ENCODE data around the gene DUSP14. TPM values are rescaled to one million over a fixed set of nuclear protein-coding genes. Genes with fewer than 3 reads are reported as not detected.
"Not testable (repeated sequence)": the region's sequence is repeated elsewhere in the genome, so short reads cannot be mapped to it uniquely, and the experiment has no call there.

The DUSP14 gene
- total RNA-seq, 2 experiments from 2014 or later, result 14.6 to 16.3 TPM

DNA sequence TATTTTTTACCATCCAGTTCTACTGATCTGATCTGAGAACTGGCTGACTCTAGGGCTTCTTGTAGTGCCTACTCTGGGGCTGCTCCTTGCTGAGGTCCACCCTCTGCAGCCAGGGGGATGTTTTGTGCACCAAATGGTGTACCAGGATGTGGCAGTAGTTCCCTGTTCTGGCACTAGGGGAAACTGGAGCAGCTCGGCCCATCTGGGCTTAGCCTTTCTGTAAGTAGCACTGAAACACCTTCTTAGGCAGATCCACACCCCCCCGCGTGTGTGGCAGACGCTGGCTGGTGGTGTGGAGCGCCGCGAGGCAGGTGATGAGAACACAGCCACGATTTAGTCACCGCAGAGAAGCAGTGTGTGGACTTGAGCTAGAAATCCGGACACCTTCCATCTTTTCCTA, 17.0 kb downstream of the DUSP14 start:
- no peak overlapping the region for H3K27ac Mint-ChIP-seq
- POLR2A ChIA-PET, result no interaction called here
- no peak overlapping the region for H3K4me3 Mint-ChIP-seq
- CTCF ChIA-PET, result interaction anchor here (0.6 to 0.7 kb wide), 2 partner anchors 13 to 87 kb away, joined by 6 to 7 read pairs; no protein-coding TSS in a partner anchor
- H3K9me3 Mint-ChIP-seq, result no peaks in the 10 kb centered on the region
- peaks cover 6% of the 10 kb centered on the region for H3K36me3 Mint-ChIP-seq (ENCODE audit: low read depth)
- H3K4me1 Mint-ChIP-seq, result peaks cover 13% of the 10 kb centered on the region
- DNase-seq, result peak; percentile 31
- H3K27me3 Mint-ChIP-seq, result no peaks in the 10 kb centered on the region

DNA sequence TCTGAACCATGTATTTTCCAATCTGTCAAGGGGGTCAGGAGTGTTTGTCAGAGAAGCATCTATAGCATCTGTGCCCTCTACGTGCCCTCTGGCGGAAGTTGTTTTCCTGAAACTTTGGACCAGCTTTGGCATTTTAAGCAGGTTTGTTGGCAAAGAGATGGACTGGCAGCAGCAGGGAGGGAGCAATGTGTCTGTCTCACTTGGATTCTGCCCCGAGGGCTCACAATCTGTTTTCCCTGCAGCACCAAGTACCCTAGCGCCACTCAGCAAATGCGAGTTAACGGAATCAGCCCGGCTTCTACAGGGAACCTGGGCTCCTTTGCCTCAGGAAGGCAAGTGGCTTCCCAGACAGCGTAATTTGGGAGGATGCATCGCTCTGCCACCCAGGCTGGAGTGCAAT, 17.4 kb downstream of the DUSP14 start:
- H3K27me3 Mint-ChIP-seq, result no peaks in the 10 kb centered on the region
- no peaks in the 10 kb centered on the region for H3K9me3 Mint-ChIP-seq
- no peak for DNase-seq
- POLR2A ChIA-PET, result no interaction called here
- peaks cover 13% of the 10 kb centered on the region for H3K4me1 Mint-ChIP-seq
- CTCF ChIA-PET, result interaction anchor here (0.6 to 0.7 kb wide), 2 partner anchors 13 to 87 kb away, joined by 6 to 7 read pairs; no protein-coding TSS in a partner anchor
- no peak overlapping the region for H3K27ac Mint-ChIP-seq
- H3K4me3 Mint-ChIP-seq, result no peak overlapping the region
- peaks cover 8% of the 10 kb centered on the region for H3K36me3 Mint-ChIP-seq (ENCODE audit: low read depth)

DNA sequence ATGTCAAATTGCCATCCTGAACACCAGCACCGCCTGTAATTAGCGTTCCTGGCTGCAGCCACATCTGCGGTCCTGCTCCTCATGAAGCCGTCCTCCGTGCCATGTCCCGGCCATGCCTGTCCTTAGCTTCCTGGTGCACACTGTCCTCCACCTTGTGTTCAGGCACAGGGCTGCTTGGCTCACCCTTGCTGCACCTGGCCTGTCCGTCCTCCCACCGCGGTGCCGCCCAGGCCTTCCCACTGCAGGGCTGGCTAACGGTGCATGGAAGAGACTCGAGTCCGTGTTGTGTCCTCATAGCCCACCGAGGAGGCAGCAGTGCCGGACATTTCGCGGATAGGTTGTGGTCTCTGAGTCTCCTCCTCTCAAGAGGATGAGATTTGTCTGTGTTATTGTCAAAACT, 20.4 kb downstream of the DUSP14 start:
- ChIA-PET CTCF (no interaction called here), POLR2A (no interaction called here)
- H3K4me3 Mint-ChIP-seq, result no peak overlapping the region
- H3K9me3 Mint-ChIP-seq, result no peaks in the 10 kb centered on the region
- H3K4me1 Mint-ChIP-seq, result peaks cover 12% of the 10 kb centered on the region
- peaks cover 25% of the 10 kb centered on the region for H3K36me3 Mint-ChIP-seq (ENCODE audit: low read depth)
- DNase-seq, result no peak
- no peaks in the 10 kb centered on the region for H3K27me3 Mint-ChIP-seq
- H3K27ac Mint-ChIP-seq, result no peak overlapping the region

DNA sequence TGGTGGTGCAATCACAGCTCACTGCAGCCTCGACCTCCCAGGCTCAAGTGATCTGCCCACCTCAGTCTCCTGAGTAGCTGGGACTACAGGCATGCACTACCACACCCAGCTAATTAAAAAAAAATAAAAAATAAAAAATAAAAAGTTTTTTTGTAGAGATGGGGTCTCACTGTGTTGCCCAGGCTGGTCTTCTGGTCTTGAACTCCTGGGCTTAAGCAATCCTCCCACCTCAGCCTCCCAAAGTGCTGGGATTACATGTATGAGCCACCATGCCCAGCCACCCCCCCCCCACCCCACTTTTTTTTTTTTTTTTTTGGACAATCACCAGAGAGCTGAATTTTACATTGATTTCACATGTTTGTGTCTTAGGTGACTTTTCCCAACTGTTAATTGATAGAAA, 22.0 kb downstream of the DUSP14 start:
- H3K27me3 Mint-ChIP-seq, DNase-seq, CTCF ChIA-PET, H3K9me3 Mint-ChIP-seq, H3K4me3 Mint-ChIP-seq, H3K4me1 Mint-ChIP-seq, H3K27ac Mint-ChIP-seq: not testable (repeated sequence)
- peaks cover 32% of the 10 kb centered on the region for H3K36me3 Mint-ChIP-seq (ENCODE audit: low read depth)
- POLR2A ChIA-PET, result interaction anchor here (1.0 to 1.7 kb wide), 2 partner anchors 8 to 9 kb away, joined by 3 to 4 read pairs; no protein-coding TSS in a partner anchor

DNA sequence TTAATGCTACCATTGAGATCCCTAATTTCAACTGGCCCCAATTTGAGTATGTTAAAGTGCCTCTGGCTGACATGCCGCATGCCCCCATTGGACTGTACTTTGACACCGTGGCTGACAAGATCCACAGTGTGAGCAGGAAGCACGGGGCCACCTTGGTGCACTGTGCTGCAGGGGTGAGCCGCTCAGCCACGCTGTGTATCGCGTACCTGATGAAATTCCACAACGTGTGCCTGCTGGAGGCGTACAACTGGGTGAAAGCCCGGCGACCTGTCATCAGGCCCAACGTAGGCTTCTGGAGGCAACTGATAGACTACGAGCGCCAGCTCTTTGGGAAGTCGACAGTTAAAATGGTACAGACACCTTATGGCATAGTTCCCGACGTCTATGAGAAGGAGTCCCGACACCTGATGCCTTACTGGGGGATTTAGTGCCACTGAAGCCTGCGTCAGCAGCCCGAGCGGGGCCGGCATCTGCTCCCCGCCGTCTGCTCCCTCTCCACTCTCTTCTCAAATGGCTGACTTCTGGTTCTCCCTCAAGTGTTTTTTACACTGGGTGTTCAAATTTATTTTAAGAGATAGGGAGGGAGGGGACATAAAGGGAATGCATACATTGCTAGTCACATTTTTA, 22.9 kb downstream of the DUSP14 start:
- peaks cover 38% of the 10 kb centered on the region for H3K36me3 Mint-ChIP-seq (ENCODE audit: low read depth)
- H3K9me3 Mint-ChIP-seq, result no peaks in the 10 kb centered on the region
- ChIA-PET POLR2A (no interaction called here), CTCF (interaction anchor here (1.3 kb wide), 1 partner anchor 139 kb away, joined by 3 read pairs; no protein-coding TSS in a partner anchor)
- H3K4me3 Mint-ChIP-seq, result no peak overlapping the region
- no peaks in the 10 kb centered on the region for H3K27me3 Mint-ChIP-seq
- H3K4me1 Mint-ChIP-seq, result peaks cover 5% of the 10 kb centered on the region
- no peak overlapping the region for H3K27ac Mint-ChIP-seq
- DNase-seq, result no peak

DNA sequence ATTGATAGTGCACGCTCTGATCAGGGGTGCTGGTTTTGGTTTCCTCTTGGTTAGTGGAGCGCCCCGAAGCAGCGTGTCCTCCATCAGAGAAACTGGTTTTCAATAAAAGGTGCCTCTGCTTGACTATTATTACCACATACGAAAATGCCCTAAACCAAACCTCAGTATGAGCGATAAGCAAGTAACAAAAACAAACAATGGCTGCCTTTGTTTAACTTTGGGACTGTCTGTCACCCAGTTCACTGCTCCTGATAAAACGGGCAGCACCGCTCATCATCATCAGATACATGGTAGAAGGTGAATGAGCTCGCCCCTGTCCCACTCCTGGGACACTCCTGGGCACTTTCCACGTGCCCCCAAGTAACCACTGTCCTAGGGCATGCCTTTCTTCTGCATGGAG, 24.0 kb downstream of the DUSP14 start:
- no peak overlapping the region for H3K27ac Mint-ChIP-seq
- ChIA-PET POLR2A (interaction anchor here (1.4 kb wide), 1 partner anchor 9 kb away, joined by 3 read pairs; no protein-coding TSS in a partner anchor), CTCF (interaction anchor here (1.3 kb wide), 1 partner anchor 141 kb away, joined by 3 read pairs; no protein-coding TSS in a partner anchor)
- no peaks in the 10 kb centered on the region for H3K27me3 Mint-ChIP-seq
- H3K36me3 Mint-ChIP-seq (ENCODE audit: low read depth), result peaks cover 50% of the 10 kb centered on the region
- no peak overlapping the region for H3K4me3 Mint-ChIP-seq
- peaks cover 5% of the 10 kb centered on the region for H3K4me1 Mint-ChIP-seq
- H3K9me3 Mint-ChIP-seq, result no peaks in the 10 kb centered on the region
- no peak for DNase-seq

DNA sequence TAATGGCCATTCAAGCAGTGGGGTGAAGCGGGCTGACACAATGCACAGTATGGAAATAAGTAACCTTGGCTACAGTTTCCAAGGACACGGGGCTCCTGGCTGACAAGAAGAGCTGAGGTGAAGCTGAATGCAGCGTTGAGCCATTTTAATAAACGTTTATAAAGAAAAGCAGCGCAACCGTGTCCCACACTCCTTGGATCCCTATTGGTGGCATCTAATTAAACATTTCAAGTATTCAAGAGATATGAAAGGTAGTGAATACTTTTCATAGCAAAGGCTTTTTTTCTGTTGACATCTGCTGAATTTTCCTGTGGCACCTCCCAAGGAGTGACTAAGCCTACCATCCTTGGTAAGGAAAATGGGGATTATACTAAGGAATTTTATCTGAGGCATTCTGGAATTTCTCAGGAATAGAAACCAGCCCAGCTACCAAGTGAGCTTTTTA, 26.5 kb downstream of the DUSP14 start:
- Mint-ChIP-seq H3K36me3 (ENCODE audit: low read depth) (peaks cover 65% of the 10 kb centered on the region), H3K27ac (no peak overlapping the region), H3K4me1 (peaks cover 16% of the 10 kb centered on the region), H3K4me3 (no peak overlapping the region), H3K9me3 (no peaks in the 10 kb centered on the region), H3K27me3 (no peaks in the 10 kb centered on the region)
- no peak for DNase-seq
- ChIA-PET CTCF (interaction anchor here (0.7 kb wide), 2 partner anchors 35 to 1042 kb away, joined by 3 to 4 read pairs; no protein-coding TSS in a partner anchor), POLR2A (no interaction called here)

DNA sequence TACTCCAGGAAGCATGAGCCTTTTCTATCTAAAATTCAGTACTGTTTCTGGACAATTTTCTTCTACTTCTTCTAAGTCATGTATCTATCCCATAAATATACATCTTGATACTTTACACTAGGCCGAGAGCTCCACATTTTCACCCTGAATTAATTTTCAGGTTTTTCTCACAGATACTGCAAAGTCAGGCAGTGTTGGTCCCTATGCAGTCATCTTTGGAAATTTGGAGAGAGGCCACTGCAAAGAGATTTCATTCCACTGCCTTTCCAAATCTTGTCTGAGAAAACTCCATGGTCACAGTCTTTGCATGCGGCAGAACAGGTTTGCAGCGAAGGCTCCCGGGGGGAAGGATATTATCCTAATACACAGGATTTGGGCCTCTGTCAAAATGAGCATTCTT, 28.2 kb downstream of the DUSP14 start:
- no peak overlapping the region for H3K27ac Mint-ChIP-seq
- H3K4me1 Mint-ChIP-seq, result peaks cover 16% of the 10 kb centered on the region
- no peaks in the 10 kb centered on the region for H3K9me3 Mint-ChIP-seq
- CTCF ChIA-PET, result interaction anchor here (1.0 kb wide), 1 partner anchor 9 kb away, joined by 3 read pairs; no protein-coding TSS in a partner anchor
- H3K36me3 Mint-ChIP-seq (ENCODE audit: low read depth), result peaks cover 68% of the 10 kb centered on the region
- no peak overlapping the region for H3K4me3 Mint-ChIP-seq
- POLR2A ChIA-PET, result no interaction called here
- no peaks in the 10 kb centered on the region for H3K27me3 Mint-ChIP-seq
- no peak for DNase-seq

DNA sequence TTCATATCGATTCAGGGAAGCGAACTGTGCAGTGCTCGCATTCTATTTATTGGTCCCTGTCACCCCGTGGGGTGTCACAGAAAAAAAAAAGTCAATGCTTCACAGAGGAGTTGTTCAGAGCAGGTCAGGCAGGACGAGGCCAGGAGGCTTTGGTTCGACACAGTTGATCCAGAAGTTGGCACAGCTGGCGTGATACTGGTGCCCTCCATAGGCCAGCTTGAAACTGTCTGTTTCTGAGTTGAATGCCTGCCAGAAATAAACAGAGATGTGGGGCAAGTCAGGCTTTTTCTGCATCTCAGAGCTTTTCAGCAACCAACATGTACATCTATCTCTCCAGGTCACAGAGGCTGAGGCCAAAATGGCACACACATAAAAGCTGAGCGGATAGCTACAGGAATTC, 29.1 kb downstream of the DUSP14 start:
- POLR2A ChIA-PET, result no interaction called here
- H3K27me3 Mint-ChIP-seq, result no peaks in the 10 kb centered on the region
- no peak overlapping the region for H3K4me3 Mint-ChIP-seq
- no peak for DNase-seq
- H3K27ac Mint-ChIP-seq, result no peak overlapping the region
- CTCF ChIA-PET, result interaction anchor here (1.6 kb wide), 1 partner anchor 9 kb away, joined by 4 read pairs; no protein-coding TSS in a partner anchor
- H3K36me3 Mint-ChIP-seq (ENCODE audit: low read depth), result peaks cover 69% of the 10 kb centered on the region
- H3K4me1 Mint-ChIP-seq, result peaks cover 20% of the 10 kb centered on the region
- no peaks in the 10 kb centered on the region for H3K9me3 Mint-ChIP-seq

DNA sequence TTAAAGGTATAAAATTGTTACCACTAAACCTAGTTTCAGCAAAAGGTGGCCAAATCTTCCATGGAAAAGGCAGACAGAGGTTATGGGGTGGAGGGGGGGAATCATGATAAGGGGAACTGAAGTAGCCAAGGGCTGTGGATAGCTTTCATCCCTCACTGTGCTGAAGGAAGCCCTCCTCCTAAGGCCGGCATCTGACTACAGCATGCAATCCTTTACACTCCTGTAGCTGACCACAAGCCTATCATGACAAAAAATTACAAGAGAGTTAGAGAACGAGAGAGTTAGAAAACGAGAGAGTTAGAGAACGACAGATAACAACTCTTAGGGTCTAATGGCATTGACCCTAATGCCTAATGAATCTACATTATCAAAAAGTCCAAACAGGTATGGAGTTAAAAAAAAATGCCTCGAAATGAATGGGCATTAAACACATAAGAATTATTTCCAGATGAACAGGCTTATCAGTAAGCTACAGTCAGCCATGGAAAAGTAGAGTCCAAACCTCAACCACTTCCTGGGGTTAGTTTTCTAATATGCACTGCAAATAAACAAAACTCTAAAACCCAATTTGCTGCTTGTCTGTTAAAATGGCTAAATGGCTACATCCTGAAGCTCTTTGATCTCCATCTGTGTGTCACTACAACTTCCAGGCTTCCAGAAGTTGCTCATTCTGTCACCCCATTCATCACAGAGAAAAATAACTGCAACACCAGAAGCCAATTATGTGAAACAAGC, 29.7 kb downstream of the DUSP14 start:
- Mint-ChIP-seq H3K9me3 (no peaks in the 10 kb centered on the region), H3K27me3 (no peaks in the 10 kb centered on the region), H3K4me1 (peaks cover 21% of the 10 kb centered on the region), H3K27ac (peak overlapping the region; percentile 9), H3K36me3 (ENCODE audit: low read depth) (peaks cover 72% of the 10 kb centered on the region), H3K4me3 (no peak overlapping the region)
- POLR2A ChIA-PET, result interaction anchor here (0.7 kb wide), 1 partner anchor 8 kb away, joined by 3 read pairs; no protein-coding TSS in a partner anchor
- CTCF ChIA-PET, result interaction anchor here (1.6 kb wide), 1 partner anchor 9 kb away, joined by 4 read pairs; no protein-coding TSS in a partner anchor
- DNase-seq, result no peak

DNA sequence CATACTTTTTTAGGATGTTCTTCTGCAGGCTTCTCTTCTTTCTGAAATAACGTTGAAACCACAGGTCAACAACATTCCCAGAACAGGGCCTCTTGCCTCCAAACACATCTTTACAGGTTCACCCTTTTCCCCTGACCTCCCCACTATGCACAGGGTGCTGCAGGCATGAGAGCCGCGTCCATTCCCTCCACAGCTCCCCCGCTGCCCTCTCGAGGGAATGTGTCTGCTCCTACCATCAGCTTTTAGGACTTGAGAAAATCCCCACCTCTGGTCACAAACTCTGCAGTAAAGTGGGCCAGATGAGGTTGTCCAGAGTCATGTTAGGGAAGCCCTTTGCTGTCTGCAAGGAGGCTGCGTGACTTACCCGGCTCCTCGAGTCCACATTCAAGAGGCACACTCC, 30.5 kb downstream of the DUSP14 start:
- ChIA-PET POLR2A (no interaction called here), CTCF (interaction anchor here (1.5 to 1.6 kb wide), 2 partner anchors 8 to 147 kb away, joined by 3 to 4 read pairs; no protein-coding TSS in a partner anchor)
- Mint-ChIP-seq H3K4me1 (peaks cover 21% of the 10 kb centered on the region), H3K4me3 (no peak overlapping the region), H3K27me3 (no peaks in the 10 kb centered on the region), H3K9me3 (no peaks in the 10 kb centered on the region), H3K36me3 (ENCODE audit: low read depth) (peaks cover 72% of the 10 kb centered on the region), H3K27ac (peak overlapping the region; percentile 52)
- DNase-seq, result no peak

DNA sequence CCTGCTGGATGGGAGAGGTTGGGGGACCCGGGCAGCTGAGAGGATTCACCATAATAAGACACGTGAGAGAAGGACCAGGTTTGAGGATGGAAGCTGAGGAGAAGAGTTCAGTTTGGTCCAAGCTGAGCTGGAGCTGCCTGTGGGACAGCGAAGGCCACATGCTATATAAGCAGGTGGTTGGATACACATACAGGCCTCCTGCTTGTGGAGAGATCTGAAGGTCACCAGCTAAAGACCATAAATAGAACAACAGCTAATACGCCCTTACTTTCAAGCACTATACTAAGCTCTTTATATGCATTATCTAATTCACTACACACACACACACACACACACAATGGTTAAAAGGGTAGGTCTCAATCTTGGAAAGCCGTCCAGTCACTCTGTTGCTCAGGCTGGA, 32.1 kb downstream of the DUSP14 start:
- no peak overlapping the region for H3K4me3 Mint-ChIP-seq
- CTCF ChIA-PET, result interaction anchor here (1.2 kb wide), 1 partner anchor 149 kb away, joined by 3 read pairs; no protein-coding TSS in a partner anchor
- H3K9me3 Mint-ChIP-seq, result no peaks in the 10 kb centered on the region
- peaks cover 72% of the 10 kb centered on the region for H3K36me3 Mint-ChIP-seq (ENCODE audit: low read depth)
- peak overlapping the region; percentile 21 for H3K27ac Mint-ChIP-seq
- no peak for DNase-seq
- POLR2A ChIA-PET, result no interaction called here
- peaks cover 21% of the 10 kb centered on the region for H3K4me1 Mint-ChIP-seq
- H3K27me3 Mint-ChIP-seq, result no peaks in the 10 kb centered on the region

DNA sequence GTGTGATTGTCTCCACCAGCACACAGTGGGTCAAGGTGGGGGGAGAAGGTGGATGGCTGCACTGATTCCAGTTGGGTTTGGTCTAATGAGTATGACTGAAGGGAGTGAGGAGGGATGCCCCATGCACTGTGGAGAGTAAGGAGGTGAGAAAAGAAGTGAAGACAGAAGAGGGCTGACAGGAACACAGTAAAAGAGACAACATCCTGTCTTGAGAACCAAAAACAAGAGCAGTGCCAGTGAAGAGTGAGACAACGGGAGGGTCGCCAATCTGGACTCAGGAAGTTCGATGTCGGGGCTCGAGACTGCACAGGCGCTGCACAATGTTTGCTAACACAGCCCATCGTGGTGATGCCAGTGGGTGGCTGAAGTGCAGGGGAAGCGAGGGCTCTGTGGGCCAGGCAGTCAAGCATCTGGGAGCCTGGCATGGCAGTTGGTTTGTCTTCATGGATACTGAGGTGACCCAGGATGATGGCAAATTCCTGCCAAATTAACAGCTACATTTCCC, 34.1 kb downstream of the DUSP14 start:
- peaks cover 68% of the 10 kb centered on the region for H3K36me3 Mint-ChIP-seq (ENCODE audit: low read depth)
- no peaks in the 10 kb centered on the region for H3K27me3 Mint-ChIP-seq
- H3K9me3 Mint-ChIP-seq, result no peaks in the 10 kb centered on the region
- H3K4me1 Mint-ChIP-seq, result peaks cover 21% of the 10 kb centered on the region
- H3K4me3 Mint-ChIP-seq, result no peak overlapping the region
- ChIA-PET POLR2A (no interaction called here), CTCF (interaction anchor here (1.7 kb wide), 1 partner anchor 150 kb away, joined by 5 read pairs; no protein-coding TSS in a partner anchor)
- DNase-seq, result no peak
- H3K27ac Mint-ChIP-seq, result peak overlapping the region; percentile 61
